HS-5 (cell line): Measurements from ENCODE around the gene CAB39.

Experiments used
- DNase-seq: peaks from one replicate; pipeline ENCODE4 v3.0.0-alpha.2; 2012; ENCODE audit warnings: low read depth

CAB39 gene

GRCh38 chr2:230712443-230713330, at the start of gene CAB39:
Gene CAB39 (plus strand): TSS chr2:230712842. CDS start chr2:230760002, 47,160 bp downstream.
- peak; percentile 45 for DNase-seq

GRCh38 chr2:230664128-230664527, 48.5 kb upstream of the CAB39 start:
- DNase-seq: no peak

- no peak for DNase-seq
Observed at GRCh38 chr2:230664844-230665243, 47.8 kb upstream of the CAB39 start.

GRCh38 chr2:230665263-230665691, 47.4 kb upstream of the CAB39 start:
- DNase-seq: no peak

- DNase-seq: no peak
Observed at GRCh38 chr2:230666446-230666845, 46.2 kb upstream of the CAB39 start.

- peak; percentile 68 for DNase-seq
Observed at GRCh38 chr2:230666885-230667712, 45.5 kb upstream of the CAB39 start.

GRCh38 chr2:230668184-230668938, 44.3 kb upstream of the CAB39 start:
- DNase-seq: no peak

- no peak for DNase-seq
Observed at GRCh38 chr2:230668939-230669303, 43.7 kb upstream of the CAB39 start.

- DNase-seq: no peak
Observed at GRCh38 chr2:230669386-230669950, 43.2 kb upstream of the CAB39 start.

- no peak for DNase-seq
Observed at GRCh38 chr2:230671117-230671516, 41.5 kb upstream of the CAB39 start.

GRCh38 chr2:230672836-230673235, 39.8 kb upstream of the CAB39 start:
- no peak for DNase-seq

GRCh38 chr2:230674401-230674800, 38.2 kb upstream of the CAB39 start:
- DNase-seq: no peak

- DNase-seq: no peak
Observed at GRCh38 chr2:230674966-230675672, 37.5 kb upstream of the CAB39 start.

- no peak for DNase-seq
Observed at GRCh38 chr2:230676546-230676945, 36.1 kb upstream of the CAB39 start.

GRCh38 chr2:230677201-230677946, 35.3 kb upstream of the CAB39 start:
- DNase-seq: no peak

GRCh38 chr2:230678018-230678417, 34.6 kb upstream of the CAB39 start:
- DNase-seq: no peak

GRCh38 chr2:230678451-230678850, 34.2 kb upstream of the CAB39 start:
- DNase-seq: no peak

GRCh38 chr2:230680463-230681170, 32.0 kb upstream of the CAB39 start:
- DNase-seq: no peak

GRCh38 chr2:230681171-230681545, 31.5 kb upstream of the CAB39 start:
- no peak for DNase-seq

- no peak for DNase-seq
Observed at GRCh38 chr2:230682546-230682945, 30.1 kb upstream of the CAB39 start.
